ENCODE data around the gene SOX2.

DNA sequence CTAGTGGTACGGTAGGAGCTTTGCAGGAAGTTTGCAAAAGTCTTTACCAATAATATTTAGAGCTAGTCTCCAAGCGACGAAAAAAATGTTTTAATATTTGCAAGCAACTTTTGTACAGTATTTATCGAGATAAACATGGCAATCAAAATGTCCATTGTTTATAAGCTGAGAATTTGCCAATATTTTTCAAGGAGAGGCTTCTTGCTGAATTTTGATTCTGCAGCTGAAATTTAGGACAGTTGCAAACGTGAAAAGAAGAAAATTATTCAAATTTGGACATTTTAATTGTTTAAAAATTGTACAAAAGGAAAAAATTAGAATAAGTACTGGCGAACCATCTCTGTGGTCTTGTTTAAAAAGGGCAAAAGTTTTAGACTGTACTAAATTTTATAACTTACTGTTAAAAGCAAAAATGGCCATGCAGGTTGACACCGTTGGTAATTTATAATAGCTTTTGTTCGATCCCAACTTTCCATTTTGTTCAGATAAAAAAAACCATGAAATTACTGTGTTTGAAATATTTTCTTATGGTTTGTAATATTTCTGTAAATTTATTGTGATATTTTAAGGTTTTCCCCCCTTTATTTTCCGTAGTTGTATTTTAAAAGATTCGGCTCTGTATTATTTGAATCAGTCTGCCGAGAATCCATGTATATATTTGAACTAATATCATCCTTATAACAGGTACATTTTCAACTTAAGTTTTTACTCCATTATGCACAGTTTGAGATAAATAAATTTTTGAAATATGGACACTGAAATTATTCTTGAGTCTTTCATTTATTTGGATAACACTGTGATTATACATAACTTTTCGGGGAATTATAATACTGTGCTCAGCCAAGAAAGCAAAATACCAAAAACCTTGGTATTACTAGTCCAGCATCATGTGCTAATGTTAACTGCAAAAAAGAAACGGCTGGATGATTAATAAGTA lies 2.2 kb downstream of the SOX2 start:
- no peak for TF ChIP-seq POLR2A (IDR thresholded peaks at IDR 0.05)
- TF ChIP-seq POLR2AphosphoS5 (IDR thresholded peaks at IDR 0.05), result no peak
